Aorta (tissue), 5 donors: ENCODE measurements around the gene ZNF746. TPM values are rescaled to one million over a fixed set of nuclear protein-coding genes. Genes with fewer than 3 reads are reported as not detected.
"Not testable (repeated sequence)": the region's sequence is repeated elsewhere in the genome, so short reads cannot be mapped to it uniquely, and the experiment has no call there.

Source experiments
- ATAC-seq: fragments of 200-7000 bp; cut with Tn5 transposase; one replicate; pipeline ENCODE4 v1.9.1; 2022; ENCODE audit warnings: moderate library complexity; ENCODE audit not compliant: low FRiP score
- DNase-seq, 2 donors: peaks; one replicate each; pipeline ENCODE4 v3.0.0-alpha.2; 2020
- H3K27ac ChIP-seq, 2 donors: one replicate each; pipeline ENCODE4 v1.5.1; 2013; ENCODE audit warnings: low read length in 2 of 2, mild to moderate bottlenecking in 2 of 2, moderate library complexity in 2 of 2, control low read depth in 1 of 2, inconsistent platforms in 1 of 2, low read depth in 1 of 2
- H3K27me3 ChIP-seq, 2 donors: one replicate each; pipeline ENCODE4 v1.6.1; 2013; ENCODE audit warnings: control low read depth in 1 of 2, low read length in 1 of 2, mild to moderate bottlenecking in 1 of 2, moderate library complexity in 1 of 2; ENCODE audit not compliant: insufficient read depth in 2 of 2, control insufficient read depth in 1 of 2
- H3K36me3 ChIP-seq, 2 donors: one replicate each; pipeline ENCODE4 v1.6.1; 2013; ENCODE audit warnings: control low read depth in 1 of 2, low read length in 1 of 2, mild to moderate bottlenecking in 1 of 2; ENCODE audit not compliant: insufficient read depth in 2 of 2, control insufficient read depth in 1 of 2
- H3K4me1 ChIP-seq, 2 donors: one replicate each; pipeline ENCODE4 v1.6.1; 2013; ENCODE audit warnings: low read length in 2 of 2, control low read depth in 1 of 2, mild to moderate bottlenecking in 1 of 2, moderate library complexity in 1 of 2; ENCODE audit not compliant: insufficient read depth in 2 of 2, control insufficient read depth in 1 of 2
- H3K4me3 ChIP-seq, 2 donors: one replicate each; pipeline ENCODE4 v1.5.1; 2013; ENCODE audit warnings: low read length in 2 of 2, control low read depth in 1 of 2, mild to moderate bottlenecking in 1 of 2
- H3K9me3 ChIP-seq: one replicate; pipeline ENCODE4 v1.6.1; 2013; ENCODE audit warnings: mild to moderate bottlenecking, low read length; ENCODE audit not compliant: control insufficient read depth
- WGBS, 2 donors: extraction: QIAGEN DNeasy Blood & Tissue Kit; methylation state at CpG; one replicate each; pipeline ENCODE4 v1.1.7; 2013; 5-methylcytosine and 5-hydroxymethylcytosine counted together
- intact Hi-C, 2 donors: fragments of 100-400 bp; cut with DNase I; formaldehyde crosslinking; loops; one replicate each; pipeline versions ENCODE4 v1.14.2 to v1.15.0; 2022
- polyA plus RNA-seq, 2 donors: library from polyadenylated mRNA; stranded (reverse); fragments of 200-250 nt; gene quantifications; one replicate each; pipeline ENCODE4 v1.2.3, GENCODE V29; 2013
- total RNA-seq, 2 donors: library from RNA; stranded (reverse); fragmentation: NEBNext Ultra II Directional; extraction: Animal tissue kit (Norgen Biotek cat#: 25700); gene quantifications; one replicate each; pipeline ENCODE4 v1.2.1, GENCODE V29; 2021
- donor health status: healthy with polysubstance abuse.
- donor health status: Bipolar disorder and iron deficiency.
- donor health status: DM: no; HTN: no; CAD: no.
- donor health status: DM: no; HTN: no; CAD: no.
- donor health status: DM: yes; HTN: yes; CAD: no.

ZNF746 gene
- total and polyA plus RNA-seq, 4 donors, result 2.9 to 23.5 (median 12.8) TPM

- H3K36me3 ChIP-seq, result peaks cover 0 to 6% of the 10 kb centered on the region in 2 donors
- no peaks in the 10 kb centered on the region for H3K9me3 ChIP-seq
- peak; percentile 86 to 89 for DNase-seq
- no peak overlapping the region for H3K4me3 ChIP-seq
- peak; percentile 52 for ATAC-seq
- 34 to 45% methylated on average over 10 to 13 of the region's 13 CpGs for WGBS, 2 donors
- intact Hi-C loops, result loop anchor here (2.0 to 10.0 kb wide), 4 partner anchors 34 to 211 kb away; partner anchors contain the start of gene ZNF777 (in 1 of the 2)
- H3K27ac ChIP-seq, result no peak overlapping the region
- no peaks in the 10 kb centered on the region for H3K27me3 ChIP-seq
- H3K4me1 ChIP-seq, result no peaks in the 10 kb centered on the region
Measured at GRCh38 chr7:149495785-149496641, 1.6 kb downstream of the ZNF746 start.

GRCh38 chr7:149494738-149495368 is 2.8 kb downstream of the ZNF746 start:
- Histone ChIP-seq H3K4me1 (no peaks in the 10 kb centered on the region), H3K4me3 (no peak overlapping the region), H3K27me3 (no peaks in the 10 kb centered on the region), H3K9me3 (no peaks in the 10 kb centered on the region), H3K36me3 (peaks cover 0 to 9% of the 10 kb centered on the region in 2 donors), H3K27ac (no peak overlapping the region)
- intact Hi-C loops, result loop anchor here (5.0 to 10.0 kb wide), 3 partner anchors 33 to 210 kb away; partner anchors contain the start of gene ZNF777 (in 1 of the 2)
- 85 to 86% methylated on average over 6 of the region's 6 CpGs for WGBS, 2 donors
- DNase-seq (peak in 1 of 2 donors; percentile 49), ATAC-seq (no peak)

- intact Hi-C loops, result loop anchor here in 1 of 2 donors (10.0 kb wide), 1 partner anchor 209 kb away; no protein-coding TSS in a partner anchor
- H3K36me3 ChIP-seq, DNase-seq, H3K27me3 ChIP-seq, H3K9me3 ChIP-seq, H3K4me1 ChIP-seq, H3K27ac ChIP-seq, H3K4me3 ChIP-seq, ATAC-seq: not testable (repeated sequence)
- WGBS, 2 donors, result 93% methylated on average over 16 to 20 of the region's 20 CpGs
Measured at GRCh38 chr7:149493975-149494374, 3.6 kb downstream of the ZNF746 start.

- Histone ChIP-seq H3K9me3 (no peaks in the 10 kb centered on the region), H3K27ac (no peak overlapping the region), H3K27me3 (no peaks in the 10 kb centered on the region), H3K4me1 (no peaks in the 10 kb centered on the region), H3K36me3 (peaks cover 0 to 9% of the 10 kb centered on the region in 2 donors), H3K4me3 (no peak overlapping the region)
- DNase-seq (no peak), ATAC-seq (no peak)
- intact Hi-C loops, result loop anchor here in 1 of 2 donors (10.0 kb wide), 1 partner anchor 209 kb away; no protein-coding TSS in a partner anchor
- WGBS, 2 donors, result 94 to 98% methylated on average over 9 of the region's 9 CpGs
Measured at GRCh38 chr7:149493366-149493765, 4.2 kb downstream of the ZNF746 start.

- intact Hi-C loops, result loop anchor here in 1 of 2 donors (10.0 kb wide), 1 partner anchor 205 kb away; no protein-coding TSS in a partner anchor
- no peak overlapping the region for H3K4me3 ChIP-seq
Measured at GRCh38 chr7:149490083-149490760, 7.4 kb downstream of the ZNF746 start.

GRCh38 chr7:149489391-149490024 is 8.1 kb downstream of the ZNF746 start:
- Histone ChIP-seq H3K4me1 (no peaks in the 10 kb centered on the region), H3K27me3 (no peaks in the 10 kb centered on the region), H3K36me3 (peaks cover 2 to 11% of the 10 kb centered on the region in 2 donors), H3K9me3 (no peaks in the 10 kb centered on the region), H3K27ac (no peak overlapping the region), H3K4me3 (no peak overlapping the region)
- WGBS, 2 donors, result 76 to 81% methylated on average over 15 of the region's 15 CpGs
- intact Hi-C loops, result loop anchor here in 1 of 2 donors (10.0 kb wide), 1 partner anchor 205 kb away; no protein-coding TSS in a partner anchor
- no peak for ATAC-seq
- no peak for DNase-seq

More at GRCh38 chr7:149490083-149490760, 7.4 kb downstream of the ZNF746 start:
- DNase-seq, result peak in 1 of 2 donors; percentile 32
- Histone ChIP-seq H3K36me3 (peaks cover 1 to 11% of the 10 kb centered on the region in 2 donors), H3K9me3 (no peaks in the 10 kb centered on the region), H3K27me3 (no peaks in the 10 kb centered on the region), H3K4me1 (no peaks in the 10 kb centered on the region), H3K27ac (no peak overlapping the region)
- no peak for ATAC-seq
- WGBS, 2 donors, result 86 to 88% methylated on average over 15 of the region's 15 CpGs

- peaks cover 0 to 13% of the 10 kb centered on the region in 2 donors for H3K36me3 ChIP-seq
- H3K27me3 ChIP-seq, result no peaks in the 10 kb centered on the region
- intact Hi-C loops, result no loop called here
- ATAC-seq (no peak), DNase-seq (no peak)
- 100% methylated on average over 1 of the region's 1 CpG for WGBS, 2 donors
- H3K4me3 ChIP-seq, result no peak overlapping the region
- H3K27ac ChIP-seq, result no peak overlapping the region
- no peaks in the 10 kb centered on the region for H3K4me1 ChIP-seq
- H3K9me3 ChIP-seq, result no peaks in the 10 kb centered on the region
Measured at GRCh38 chr7:149479568-149479967, 18.0 kb downstream of the ZNF746 start.

GRCh38 chr7:149478754-149479153 is 18.9 kb downstream of the ZNF746 start:
- Histone ChIP-seq H3K4me3 (no peak overlapping the region), H3K4me1 (no peaks in the 10 kb centered on the region), H3K27ac (no peak overlapping the region), H3K36me3 (peaks cover 0 to 14% of the 10 kb centered on the region in 2 donors), H3K27me3 (no peaks in the 10 kb centered on the region), H3K9me3 (no peaks in the 10 kb centered on the region)
- DNase-seq (no peak), ATAC-seq (no peak)
- intact Hi-C loops, result no loop called here
- 98 to 100% methylated on average over 1 of the region's 1 CpG for WGBS, 2 donors
